A204.1 (cell line): ENCODE data around the gene MFAP1.
"Not testable (repeated sequence)": the region's sequence is repeated elsewhere in the genome, so short reads cannot be mapped to it uniquely, and the experiment has no call there.

Experiments used
- FAIRE-seq: peaks from 2 replicates; lab custom pipeline; 2012; peaks lifted over from hg19 to GRCh38; lab: Jason Lieb, UNC

The MFAP1 gene

DNA sequence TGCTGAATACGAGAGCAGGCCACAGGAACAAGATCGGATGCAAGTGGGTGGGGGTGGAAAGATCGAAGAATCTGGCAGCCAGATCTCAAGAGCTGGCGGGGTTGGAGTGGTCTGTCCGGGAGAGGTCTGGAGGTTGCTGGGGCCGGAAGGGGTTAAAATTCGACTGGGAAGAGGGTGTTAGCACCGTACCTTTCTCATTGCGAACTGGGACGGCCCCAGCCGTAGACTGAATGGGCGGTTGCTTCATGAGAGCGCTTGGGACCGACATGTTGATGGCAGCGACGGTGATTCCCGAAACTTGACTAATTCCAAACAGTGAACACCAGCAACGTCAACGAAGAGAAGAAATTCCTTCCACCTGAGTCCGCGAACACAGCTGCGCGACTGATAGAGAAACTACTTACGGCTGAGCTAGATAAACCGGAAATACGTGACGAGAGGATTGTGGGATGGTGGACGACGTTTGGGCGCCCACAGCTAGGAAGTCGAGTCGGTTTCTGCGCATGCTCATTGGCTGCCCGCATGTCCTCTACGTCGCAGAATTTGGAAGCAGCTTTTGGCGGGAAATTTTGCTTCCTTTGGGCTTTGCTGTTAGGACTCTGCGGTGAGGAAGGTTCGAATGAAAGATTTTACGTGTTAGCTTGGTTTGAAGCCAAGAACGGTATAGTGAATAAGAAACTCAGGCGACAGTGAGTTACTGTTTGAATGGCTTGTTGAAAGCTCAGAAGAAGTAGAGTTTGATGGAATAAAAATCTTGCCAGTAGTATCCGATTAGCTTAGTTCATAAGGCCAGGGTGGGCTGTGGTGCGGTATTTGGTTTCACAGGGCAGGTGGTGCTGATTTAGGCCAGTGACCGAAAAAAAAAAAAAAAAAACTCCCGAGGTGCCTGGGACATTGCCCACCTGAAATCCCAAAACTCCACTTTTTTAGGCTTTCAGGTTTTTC is at the start of gene MFAP1:
Gene MFAP1, minus strand, starts transcription at position 389 of the 945 bp plus-strand sequence. Its CDS starts 121 bp downstream, at position 268.
- peak; percentile 97 for FAIRE-seq

GRCh38 chr15:43873651-43874050 is 49.2 kb upstream of the MFAP1 start:
- no peak for FAIRE-seq

- peak; percentile 88 for FAIRE-seq
Measured at GRCh38 chr15:43872416-43873020, 48.0 kb upstream of the MFAP1 start.

GRCh38 chr15:43871835-43872234 is 47.3 kb upstream of the MFAP1 start:
- FAIRE-seq = no peak

GRCh38 chr15:43868406-43868805 is 43.9 kb upstream of the MFAP1 start:
- FAIRE-seq = no peak

DNA sequence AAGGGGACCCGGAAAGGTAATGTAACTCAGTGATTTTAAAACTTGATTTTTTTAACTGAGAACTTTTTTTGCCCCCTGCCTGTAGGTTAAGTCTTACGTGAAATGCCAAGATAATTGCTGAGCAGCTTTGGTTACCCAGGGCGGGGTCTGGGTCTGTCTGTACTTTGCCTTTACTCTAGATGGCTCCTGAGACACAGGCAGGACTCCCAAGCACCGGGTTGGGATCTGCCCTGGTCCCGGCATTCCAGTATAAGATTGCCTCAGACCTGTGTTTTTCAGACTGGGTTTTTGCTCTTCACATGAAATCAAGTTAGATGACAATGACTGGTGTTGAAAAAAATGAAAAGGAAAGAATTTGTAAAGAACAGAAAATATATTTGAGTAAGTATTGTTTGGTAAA is 42.6 kb upstream of the MFAP1 start:
- FAIRE-seq = no peak

- not testable (repeated sequence) for FAIRE-seq
Measured at GRCh38 chr15:43866636-43867035, 42.1 kb upstream of the MFAP1 start.

DNA sequence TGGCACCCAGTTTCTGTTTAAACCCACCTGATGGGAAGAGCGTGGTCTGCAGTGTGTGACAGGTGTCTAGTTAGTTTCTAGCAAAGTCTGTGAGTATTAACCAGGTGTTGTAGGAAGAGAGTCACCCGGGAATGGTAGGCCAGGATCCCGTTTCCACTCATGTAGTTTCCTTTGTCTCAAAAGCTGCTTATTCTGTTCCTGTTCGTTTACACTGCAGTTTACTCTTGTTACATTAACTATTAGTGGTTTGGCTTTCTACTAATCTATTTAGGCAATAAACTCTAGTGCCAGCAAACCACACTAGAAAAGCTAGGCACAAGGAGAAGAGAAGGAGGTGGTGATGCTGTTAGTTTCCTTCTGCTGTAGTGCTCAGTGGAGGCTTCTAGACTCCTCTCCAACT is 35.1 kb upstream of the MFAP1 start:
- no peak for FAIRE-seq

DNA sequence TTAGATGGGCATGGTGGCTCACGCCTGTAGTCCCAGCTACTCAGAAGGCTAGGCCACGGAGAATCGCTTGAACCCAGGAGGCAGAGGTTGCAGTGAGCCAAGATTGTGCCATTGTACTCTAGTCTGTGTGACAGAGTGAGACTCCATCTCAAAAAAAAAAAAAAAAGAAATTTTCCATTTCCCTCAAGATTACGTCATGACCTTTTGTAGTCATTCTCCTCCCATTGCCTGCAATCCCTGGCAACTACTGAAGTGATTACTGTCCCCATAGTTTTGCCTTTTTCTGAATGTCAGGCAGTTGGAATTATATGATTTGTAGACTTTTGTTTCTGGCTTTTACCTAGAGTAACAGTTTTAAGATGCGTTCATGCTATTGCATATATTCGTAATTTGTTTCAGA is 30.3 kb upstream of the MFAP1 start:
- no peak for FAIRE-seq

GRCh38 chr15:43852607-43853006 is 28.1 kb upstream of the MFAP1 start:
- FAIRE-seq = no peak

GRCh38 chr15:43851251-43851650 is 26.8 kb upstream of the MFAP1 start:
- FAIRE-seq = no peak

DNA sequence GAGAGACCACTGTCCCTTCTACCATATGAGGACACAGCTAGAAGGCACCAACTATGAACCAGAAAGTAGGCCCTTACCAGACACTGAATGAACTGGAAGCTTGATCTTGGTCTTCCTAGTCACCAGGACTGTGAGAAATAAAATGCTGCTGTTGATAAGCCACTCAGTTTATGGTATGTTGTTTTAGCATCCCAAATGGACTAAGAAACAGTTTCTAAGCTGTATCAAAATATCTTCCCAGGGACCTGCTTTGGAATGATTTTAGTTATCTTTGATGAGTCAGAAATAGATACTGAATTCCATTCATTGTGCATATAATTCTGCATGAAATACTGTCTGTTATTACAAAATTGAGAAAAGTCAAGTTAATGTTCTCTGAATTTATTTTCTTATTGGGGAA is 20.9 kb upstream of the MFAP1 start:
- FAIRE-seq = no peak

DNA sequence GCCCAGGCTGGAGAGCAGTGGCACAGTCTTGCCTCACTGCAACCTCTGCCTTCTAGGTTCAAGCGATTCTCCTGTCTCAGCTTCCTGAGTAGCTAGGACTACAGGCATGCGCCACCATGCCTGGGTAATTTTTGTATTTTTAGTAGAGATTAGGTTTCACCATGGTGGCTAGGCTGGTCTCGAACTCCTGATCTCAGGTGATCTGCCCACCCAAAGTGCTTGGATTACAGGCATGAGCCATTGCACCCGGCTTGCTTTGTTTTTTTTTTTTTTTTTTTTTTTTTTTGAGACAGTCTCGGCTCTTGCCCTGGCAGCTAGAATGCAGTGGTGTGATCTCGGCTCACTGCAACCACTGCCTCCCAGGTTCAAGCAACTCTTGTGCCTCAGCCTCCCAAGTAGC is 8.0 kb upstream of the MFAP1 start:
- not testable (repeated sequence) for FAIRE-seq

- FAIRE-seq = not testable (repeated sequence)
Measured at GRCh38 chr15:43831519-43832052, 7.1 kb upstream of the MFAP1 start.

DNA sequence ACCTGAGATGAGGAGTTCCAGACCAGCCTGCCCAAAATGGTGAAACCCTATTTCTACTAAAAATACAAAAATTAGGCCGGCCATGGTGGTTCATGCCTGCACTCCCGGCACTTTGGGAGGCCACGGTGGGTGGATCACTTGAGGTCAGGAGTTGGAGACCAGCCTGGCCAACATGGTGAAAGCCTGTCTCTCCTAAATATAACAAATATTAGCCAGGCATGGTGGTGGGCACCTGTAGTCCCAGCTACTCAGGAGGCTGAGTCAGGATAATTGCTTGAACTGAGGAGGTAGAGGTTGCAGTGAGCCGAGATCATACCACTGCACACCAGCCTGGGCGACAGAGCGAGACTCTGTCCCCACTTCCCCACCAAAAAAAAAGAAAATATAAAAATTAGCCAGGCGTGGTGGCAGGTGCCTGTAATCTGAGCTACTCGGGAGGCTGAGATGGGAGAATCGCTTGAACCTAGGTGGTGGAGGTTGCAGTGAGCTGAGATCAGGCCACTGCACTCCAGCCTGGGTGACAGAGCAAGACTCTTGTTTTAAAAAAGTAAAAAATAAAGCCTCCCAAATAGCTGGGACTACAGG is 6.3 kb upstream of the MFAP1 start:
- FAIRE-seq = not testable (repeated sequence)

DNA sequence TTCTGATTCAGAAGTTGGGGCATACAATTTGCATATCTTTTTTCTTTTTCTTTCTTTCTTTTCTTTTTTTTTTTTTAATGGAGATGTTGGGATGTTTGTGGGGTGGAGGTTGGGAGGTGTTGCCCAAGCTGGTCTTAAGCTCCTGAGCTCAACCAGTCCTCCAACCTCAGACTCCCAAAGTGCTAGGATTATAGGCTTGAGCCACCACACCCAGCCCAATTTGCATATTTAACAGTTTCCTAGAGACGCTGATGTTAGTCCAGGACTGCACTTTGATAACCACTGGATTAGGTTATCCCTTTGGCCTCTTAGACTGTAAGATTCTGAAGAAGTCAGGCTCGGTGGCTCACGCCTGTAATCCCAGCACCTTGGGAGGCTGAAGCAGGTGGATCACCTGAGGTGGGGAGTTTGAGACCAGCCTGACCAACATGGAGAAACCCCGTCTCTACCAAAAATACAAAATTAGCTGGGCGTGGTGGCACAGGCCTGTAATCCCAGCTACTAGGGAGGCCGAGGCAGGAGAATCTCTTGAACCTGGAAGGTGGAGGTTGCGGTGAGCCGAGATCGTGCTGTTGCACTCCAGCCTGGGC is 5.6 kb upstream of the MFAP1 start:
- not testable (repeated sequence) for FAIRE-seq

DNA sequence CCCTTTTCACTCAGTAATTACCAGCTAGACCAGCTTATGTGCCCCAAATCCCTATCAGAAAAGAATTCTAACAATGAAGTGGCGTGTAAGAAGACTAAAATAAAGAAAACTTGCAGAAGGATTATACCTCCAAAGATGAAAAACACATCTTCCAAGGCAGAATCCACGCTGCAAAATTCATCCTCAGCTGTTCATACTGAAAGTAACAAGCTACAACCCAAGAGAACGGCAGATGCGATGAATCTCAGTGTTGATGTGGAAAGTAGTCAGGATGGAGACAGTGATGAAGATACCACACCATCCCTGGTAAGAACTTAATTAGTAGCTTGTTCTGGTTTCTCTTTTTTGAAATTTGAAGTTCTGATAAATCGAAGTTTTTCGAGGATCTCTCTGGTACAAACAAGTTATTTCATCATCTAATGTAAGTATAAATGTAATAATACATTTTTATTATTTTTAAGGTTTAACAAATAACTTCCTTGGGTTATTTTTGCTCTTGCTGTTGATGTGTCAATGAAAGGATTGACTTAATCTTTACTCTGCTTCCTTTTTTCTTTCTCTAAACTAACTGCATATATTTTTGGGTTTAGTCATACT is 3.7 kb upstream of the MFAP1 start:
- FAIRE-seq = no peak

- no peak for FAIRE-seq
Measured at GRCh38 chr15:43826508-43827341, 2.2 kb upstream of the MFAP1 start, which contains the start of gene WDR76. TSS of gene WDR76 (plus strand) at chr15:43827002. CDS start at chr15:43827033, 31 bp downstream.

DNA sequence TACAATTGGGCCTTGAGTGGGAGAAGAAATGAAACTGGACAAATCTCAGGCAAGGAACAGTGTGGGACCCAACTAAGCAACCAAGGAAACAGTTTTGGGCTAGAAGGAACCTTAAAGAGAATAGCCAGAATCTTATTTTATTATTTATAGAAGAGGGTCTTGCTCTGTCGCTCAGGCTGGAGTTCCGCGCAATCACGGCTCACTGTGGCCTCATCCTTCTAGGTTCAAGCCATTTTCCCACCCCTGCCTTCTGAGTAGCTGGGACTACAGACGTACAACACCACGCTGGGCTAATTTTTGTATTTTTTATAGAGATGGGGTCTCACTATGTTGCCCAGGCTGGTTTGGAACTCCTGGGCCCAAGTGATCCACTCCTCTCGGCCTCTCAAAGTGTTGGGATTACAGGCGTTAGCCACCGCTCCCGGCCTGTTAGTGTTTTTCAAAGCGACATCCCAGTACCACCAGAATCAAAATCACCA is 1.6 kb upstream of the MFAP1 start:
- FAIRE-seq = no peak

- FAIRE-seq = not testable (repeated sequence)
Measured at GRCh38 chr15:43825305-43825704, 815 bp upstream of the MFAP1 start.

DNA sequence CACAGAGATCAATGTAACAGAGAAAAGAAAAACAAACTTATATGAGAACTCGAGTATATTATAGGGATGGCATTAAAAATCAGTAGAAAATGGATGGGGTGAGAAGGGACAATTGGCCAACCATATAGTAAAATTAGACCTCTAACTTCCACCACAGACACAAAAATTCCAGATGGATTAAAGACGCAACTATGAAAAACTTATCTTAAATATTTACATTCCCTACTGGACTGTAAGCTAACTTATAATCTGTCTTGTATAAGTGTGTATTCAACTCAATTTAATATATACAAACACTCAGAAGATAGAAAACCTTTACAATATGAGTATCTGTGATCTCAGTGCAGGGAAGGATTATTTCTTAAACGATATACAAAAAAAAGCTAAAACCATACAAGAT is 3.0 kb downstream of the MFAP1 start:
- no peak for FAIRE-seq
